Spleen (tissue), 11 donors: ENCODE data around the gene RPL31. TPM values are rescaled to one million over a fixed set of nuclear protein-coding genes. Genes with fewer than 3 reads are reported as not detected.

ENCODE experiments used
- DNase-seq: peaks from one replicate; pipeline ENCODE4 v3.0.0-alpha.2; 2020
- H3K27ac ChIP-seq, 8 donors: fragments of 200-600 bp; sonication (generic) in 7 of 8; 1 replicate in 4 of 8; 2 replicates in 4 of 8; pipeline versions ENCODE4 v1.5.0 to v1.8.0; 2016 to 2021; ENCODE audit warnings: inconsistent platforms in 4 of 8, mild to moderate bottlenecking in 4 of 8, moderate library complexity in 1 of 8
- H3K27me3 ChIP-seq, 7 donors: fragments of 200-600 bp; sonication (generic) in 6 of 7; replicated peaks in 1 of 7; 1 replicate in 4 of 7; 2 replicates in 3 of 7; pipeline versions ENCODE4 v1.5.0 to v1.8.0; 2016 to 2021; ENCODE audit warnings: inconsistent platforms in 3 of 7, mild to moderate bottlenecking in 1 of 7
- H3K36me3 ChIP-seq, 6 donors: fragments of 200-600 bp; sonication (generic) in 5 of 6; 1 replicate in 4 of 6; 2 replicates in 2 of 6; pipeline versions ENCODE4 v1.5.0 to v1.8.0; 2016 to 2021; ENCODE audit warnings: inconsistent platforms in 2 of 6
- H3K4me1 ChIP-seq, 6 donors: fragments of 200-600 bp; sonication (generic) in 5 of 6; 1 replicate in 3 of 6; 2 replicates in 3 of 6; pipeline versions ENCODE4 v1.5.0 to v1.8.0; 2016 to 2021; ENCODE audit warnings: inconsistent platforms in 3 of 6
- H3K4me3 ChIP-seq, 8 donors: fragments of 200-600 bp; sonication (generic) in 7 of 8; 1 replicate in 4 of 8; 2 replicates in 4 of 8; pipeline versions ENCODE4 v1.5.0 to v1.8.0; 2016 to 2021; ENCODE audit warnings: inconsistent platforms in 4 of 8, mild to moderate bottlenecking in 4 of 8, moderate library complexity in 2 of 8
- H3K9me3 ChIP-seq, 8 donors: fragments of 200-600 bp; sonication (generic) in 7 of 8; 1 replicate in 4 of 8; 2 replicates in 4 of 8; pipeline versions ENCODE4 v1.5.0 to v1.8.0; 2016 to 2021; ENCODE audit warnings: inconsistent platforms in 4 of 8
- POLR2A ChIP-seq, 3 donors: fragments of 450-650 bp; IDR thresholded peaks; one replicate each; pipeline ENCODE4 v1.5.1; 2017; ENCODE audit warnings: antibody characterized with exemption in 3 of 3, mild to moderate bottlenecking in 1 of 3
- POLR2AphosphoS5 ChIP-seq, 3 donors: sonication (generic); formaldehyde crosslinking; IDR thresholded peaks; one replicate each; pipeline ENCODE4 v1.5.1; 2017; ENCODE audit warnings: antibody characterized with exemption in 3 of 3
- WGBS, 5 donors: extraction: QIAGEN DNeasy Blood & Tissue Kit in 3 of 5; methylation state at CpG; one replicate each; pipeline versions ENCODE4 v1.1.5 to v1.1.7; 2013 to 2018; 5-methylcytosine and 5-hydroxymethylcytosine counted together
- intact Hi-C: fragments of 100-400 bp; cut with DNase I; formaldehyde crosslinking; loops from one replicate; pipeline ENCODE4 v1.15.0; 2023; ENCODE audit warnings: low total_unique reads
- polyA plus RNA-seq, 3 donors: library from polyadenylated mRNA; stranded (reverse); fragments of 200-250 nt; gene quantifications; one replicate each; pipeline ENCODE4 v1.2.1, GENCODE V29; 2013
- total RNA-seq, 7 donors: library from RNA; depleted of rRNA in 3 of 7; stranded (reverse); fragments of >200 nt in 3 of 7; fragmentation: NEBNext Ultra II Directional in 4 of 7; extraction: Animal tissue kit (Norgen Biotek cat#: 25700) in 4 of 7; gene quantifications; one replicate each; pipeline versions ENCODE4 v1.1.0 to v1.2.1, GENCODE V29; 2016 to 2021
- TF ChIP-seq, protein P1 (sequence below), 11 experiments: fragments of 200-600 bp in 7 of 11; fragments of 450-650 bp in 4 of 11; sonication (generic) in 4 of 11; IDR thresholded peaks in 8 of 11; conservative IDR thresholded peaks in 3 of 11; 1 replicate in 7 of 11; 2 replicates in 4 of 11; pipeline versions ENCODE4 v1.4.0 to v1.8.0; 2016 to 2021; ENCODE audit warnings: antibody characterized with exemption in 11 of 11, inconsistent platforms in 4 of 11, mild to moderate bottlenecking in 1 of 11
- donor health status: healthy with polysubstance abuse.
- donor health status: DM: no; HTN: no; CAD: no; lungs with moderate emphysema.
- donor health status: DM: no; HTN: no; CAD: no.
- donor health status: Bipolar disorder and iron deficiency.
- donor health status: healthy.
- donor health status: DM: no; HTN: no; CAD: no.
- donor health status: DM: yes; HTN: yes; CAD: no.

RPL31 gene
- total and polyA plus RNA-seq, 10 donors: 876 to 10,502 (median 1,250) TPM

GRCh38 chr2:101026253-101026701, 24.2 kb downstream of the RPL31 start:
- WGBS, 5 donors: 57 to 69% (median 62%) methylated on average over 9 of the region's 9 CpGs

DNA sequence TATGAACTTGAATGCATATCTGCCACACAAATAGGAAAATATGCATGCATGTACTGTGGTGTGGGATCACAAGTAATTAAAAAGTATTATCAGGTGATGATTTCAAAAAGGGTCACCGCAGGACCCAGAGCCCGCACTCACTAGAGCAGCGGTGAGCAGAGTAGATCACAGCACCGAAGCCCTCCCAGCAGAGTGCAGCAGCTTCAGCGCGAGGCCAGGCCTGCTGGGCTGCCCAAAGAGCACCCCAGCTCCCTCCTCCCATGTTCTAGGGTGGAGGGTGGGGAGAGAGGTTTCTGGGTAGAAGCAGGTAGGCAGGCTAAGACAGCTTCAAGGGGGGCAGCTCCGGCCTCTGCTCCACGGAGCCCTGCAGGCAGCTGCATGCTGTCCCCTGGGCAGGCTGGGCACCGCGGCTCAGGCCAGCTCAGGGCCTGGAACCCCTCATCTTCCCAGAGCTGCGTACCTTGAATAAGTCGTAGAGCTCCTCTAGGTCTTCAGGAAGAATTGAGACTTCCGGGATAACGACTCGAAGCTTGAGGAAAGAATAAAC, 24.9 kb downstream of the RPL31 start:
- whole genome bisulfite sequencing, 5 donors: 89 to 94% (median 90%) methylated on average over 15 of the region's 15 CpGs
- peaks cover 0 to 100% (median 3%) of the 10 kb centered on the region in 6 donors for H3K36me3 ChIP-seq
- no peaks in the 10 kb centered on the region for H3K9me3 ChIP-seq
- no peak for DNase-seq
- no peaks in the 10 kb centered on the region for H3K4me1 ChIP-seq
- TF ChIP-seq, protein P1, sequence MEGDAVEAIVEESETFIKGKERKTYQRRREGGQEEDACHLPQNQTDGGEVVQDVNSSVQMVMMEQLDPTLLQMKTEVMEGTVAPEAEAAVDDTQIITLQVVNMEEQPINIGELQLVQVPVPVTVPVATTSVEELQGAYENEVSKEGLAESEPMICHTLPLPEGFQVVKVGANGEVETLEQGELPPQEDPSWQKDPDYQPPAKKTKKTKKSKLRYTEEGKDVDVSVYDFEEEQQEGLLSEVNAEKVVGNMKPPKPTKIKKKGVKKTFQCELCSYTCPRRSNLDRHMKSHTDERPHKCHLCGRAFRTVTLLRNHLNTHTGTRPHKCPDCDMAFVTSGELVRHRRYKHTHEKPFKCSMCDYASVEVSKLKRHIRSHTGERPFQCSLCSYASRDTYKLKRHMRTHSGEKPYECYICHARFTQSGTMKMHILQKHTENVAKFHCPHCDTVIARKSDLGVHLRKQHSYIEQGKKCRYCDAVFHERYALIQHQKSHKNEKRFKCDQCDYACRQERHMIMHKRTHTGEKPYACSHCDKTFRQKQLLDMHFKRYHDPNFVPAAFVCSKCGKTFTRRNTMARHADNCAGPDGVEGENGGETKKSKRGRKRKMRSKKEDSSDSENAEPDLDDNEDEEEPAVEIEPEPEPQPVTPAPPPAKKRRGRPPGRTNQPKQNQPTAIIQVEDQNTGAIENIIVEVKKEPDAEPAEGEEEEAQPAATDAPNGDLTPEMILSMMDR (IDR thresholded peaks at IDR 0.05 in 8 of 11, conservative IDR thresholded peaks at IDR 0.05 in 3 of 11): no peak
- TF ChIP-seq POLR2A (IDR thresholded peaks at IDR 0.05) (no peak), POLR2AphosphoS5 (IDR thresholded peaks at IDR 0.05) (peak in 2 of 3 donors; percentile 29 to 46)
- no peak overlapping the region for H3K27ac ChIP-seq
- intact Hi-C loops: no loop called here
- no peaks in the 10 kb centered on the region for H3K27me3 ChIP-seq
- no peak overlapping the region for H3K4me3 ChIP-seq

More at GRCh38 chr2:101026253-101026701, 24.2 kb downstream of the RPL31 start:
- Histone ChIP-seq H3K4me1 (no peaks in the 10 kb centered on the region), H3K27ac (no peak overlapping the region), H3K4me3 (no peak overlapping the region), H3K36me3 (peaks cover 0 to 100% (median 6%) of the 10 kb centered on the region in 6 donors), H3K27me3 (no peaks in the 10 kb centered on the region), H3K9me3 (no peaks in the 10 kb centered on the region)
- TF ChIP-seq POLR2AphosphoS5 (IDR thresholded peaks at IDR 0.05) (no peak), POLR2A (IDR thresholded peaks at IDR 0.05) (no peak)
- TF ChIP-seq, protein P1 (IDR thresholded peaks at IDR 0.05 in 8 of 11, conservative IDR thresholded peaks at IDR 0.05 in 3 of 11): no peak
- no peak for DNase-seq
- intact Hi-C loops: no loop called here

GRCh38 chr2:101027852-101028251, 25.8 kb downstream of the RPL31 start:
- H3K4me1 ChIP-seq: no peaks in the 10 kb centered on the region
- H3K27ac ChIP-seq: no peak overlapping the region
- WGBS, 5 donors: 92 to 97% (median 95%) methylated on average over 8 of the region's 8 CpGs
- no peaks in the 10 kb centered on the region for H3K9me3 ChIP-seq
- peaks cover 0 to 100% (median 0%) of the 10 kb centered on the region in 6 donors for H3K36me3 ChIP-seq
- intact Hi-C loops: no loop called here
- no peak for DNase-seq
- H3K4me3 ChIP-seq: no peak overlapping the region
- H3K27me3 ChIP-seq: no peaks in the 10 kb centered on the region
- TF ChIP-seq POLR2A (IDR thresholded peaks at IDR 0.05) (no peak), POLR2AphosphoS5 (IDR thresholded peaks at IDR 0.05) (no peak)
- TF ChIP-seq, protein P1 (IDR thresholded peaks at IDR 0.05 in 8 of 11, conservative IDR thresholded peaks at IDR 0.05 in 3 of 11): no peak

- intact Hi-C loops: no loop called here
- H3K36me3 ChIP-seq: peaks cover 0 to 100% (median 14%) of the 10 kb centered on the region in 6 donors
- no peak overlapping the region for H3K27ac ChIP-seq
- no peaks in the 10 kb centered on the region for H3K9me3 ChIP-seq
- H3K27me3 ChIP-seq: no peaks in the 10 kb centered on the region
- TF ChIP-seq POLR2A (IDR thresholded peaks at IDR 0.05): no peak
- TF ChIP-seq POLR2AphosphoS5 (IDR thresholded peaks at IDR 0.05): no peak
- TF ChIP-seq, protein P1 (IDR thresholded peaks at IDR 0.05 in 8 of 11, conservative IDR thresholded peaks at IDR 0.05 in 3 of 11): no peak
- 74 to 87% (median 82%) methylated on average over 10 of the region's 10 CpGs for WGBS, 5 donors
- H3K4me1 ChIP-seq: no peaks in the 10 kb centered on the region
- no peak for DNase-seq
- H3K4me3 ChIP-seq: no peak overlapping the region
These were observed 28.9 kb downstream of the RPL31 start for GRCh38 chr2:101030866-101031554.
